ENCODE measurements around the gene HOXB1.
"Not testable (repeated sequence)": the region's sequence is repeated elsewhere in the genome, so short reads cannot be mapped to it uniquely, and the experiment has no call there.

HOXB1 gene

DNA sequence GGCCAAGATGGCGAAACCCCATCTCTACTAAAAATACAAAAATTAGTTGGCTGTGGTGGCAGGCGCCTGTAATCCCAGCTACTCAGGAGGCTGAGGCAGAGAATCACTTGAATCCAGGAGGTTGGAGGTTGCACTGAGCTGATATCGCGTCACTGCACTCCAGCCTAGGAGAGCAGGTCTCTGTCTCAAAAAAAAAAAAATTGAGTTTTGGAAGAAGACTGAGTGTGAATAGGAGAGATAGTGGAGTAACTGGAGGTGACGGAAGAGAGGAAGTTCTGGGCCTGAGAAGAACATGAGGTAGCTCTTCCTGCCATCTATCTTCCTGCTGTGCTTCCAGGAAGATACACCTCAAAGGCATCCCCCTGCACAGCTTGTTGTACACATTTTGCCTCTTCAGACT lies 11.4 kb downstream of the HOXB1 start:
- no peak for DNase-seq (ENCODE audit: low read depth)

DNA sequence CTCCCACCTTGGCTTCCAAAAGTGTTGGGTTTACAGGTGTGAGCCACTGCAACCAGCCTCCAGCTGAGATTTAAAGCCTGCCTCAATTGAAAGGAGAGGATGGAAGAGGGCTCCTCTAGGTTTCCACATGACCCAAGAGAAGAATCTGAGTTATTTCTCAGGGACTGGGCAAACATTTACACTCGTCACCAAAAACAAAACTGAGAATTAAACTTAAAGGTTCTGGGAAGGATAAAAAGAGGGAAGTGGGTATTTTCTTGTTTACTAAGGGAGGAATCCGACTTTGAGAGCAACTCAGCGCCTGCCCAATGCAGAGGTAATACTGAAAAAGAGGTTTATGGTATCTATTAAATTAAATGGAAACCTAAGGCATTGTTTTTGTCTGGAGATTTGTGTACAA lies 13.3 kb downstream of the HOXB1 start:
- no peak for DNase-seq (ENCODE audit: low read depth)

DNA sequence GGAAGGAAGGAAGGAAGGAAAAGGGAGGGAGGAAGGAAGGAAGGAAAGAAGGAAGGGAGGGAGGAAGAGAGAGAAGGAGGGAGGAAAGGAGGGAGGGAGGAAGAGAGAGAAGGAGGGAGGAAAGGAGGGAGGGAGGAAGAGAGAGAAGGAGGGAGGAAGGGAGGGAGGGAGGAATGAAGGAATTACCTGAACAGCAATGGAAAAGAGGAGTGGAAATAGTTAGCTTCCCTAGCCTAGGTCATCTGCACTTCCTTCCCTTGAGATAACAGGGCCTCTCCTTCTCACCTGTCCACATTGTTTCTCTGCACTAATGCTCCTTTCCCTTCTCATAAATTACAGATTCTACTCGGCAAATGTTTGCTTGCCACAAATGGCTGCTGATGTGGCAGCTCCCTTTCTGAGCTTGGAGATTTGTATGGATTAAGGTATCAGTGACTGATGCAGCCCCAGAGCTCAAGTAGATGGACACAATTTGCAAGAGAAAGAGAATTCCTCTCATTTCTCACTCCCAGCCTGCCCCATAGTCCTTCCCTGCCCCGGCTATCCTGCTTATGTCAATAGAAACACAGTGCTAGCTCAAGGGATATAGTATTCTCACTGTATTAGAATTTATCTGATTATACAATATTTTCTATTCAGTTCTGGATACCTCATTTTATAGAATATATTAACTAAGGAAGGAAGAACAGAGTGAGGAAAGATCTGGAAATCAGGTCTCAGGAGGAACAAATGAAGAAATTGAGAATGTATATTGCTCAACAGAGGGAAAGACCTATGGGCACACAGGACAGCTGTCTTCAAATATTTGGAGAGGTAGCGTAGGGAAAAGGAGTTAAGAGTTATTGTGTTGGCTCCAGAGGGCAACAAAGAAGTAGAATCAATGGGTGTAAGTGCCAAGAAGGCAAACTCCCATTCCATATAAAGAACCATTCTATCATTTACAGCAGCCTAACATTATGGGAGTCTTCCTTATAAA lies 14.6 kb downstream of the HOXB1 start:
- no peak for DNase-seq (ENCODE audit: low read depth)

DNA sequence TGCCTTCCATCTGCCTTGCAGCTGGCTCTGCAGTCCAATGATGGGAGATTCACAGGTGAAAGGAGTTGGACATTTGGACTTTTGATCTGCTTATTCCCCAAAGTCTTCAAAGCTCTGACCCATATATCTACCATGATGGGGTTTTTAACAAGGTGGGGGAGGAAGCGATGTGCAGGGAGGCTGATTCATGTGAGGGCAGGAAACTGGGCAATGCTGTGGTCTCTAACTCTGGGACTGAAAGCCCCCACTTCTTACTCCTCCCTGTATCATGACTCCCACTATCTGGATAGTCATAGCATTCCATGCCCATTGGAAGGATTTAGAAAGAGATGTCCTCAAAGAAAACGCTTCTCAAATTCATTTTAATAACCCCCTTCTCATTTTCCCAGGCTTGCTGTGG lies 16.3 kb downstream of the HOXB1 start:
- no peak for DNase-seq (ENCODE audit: low read depth)

DNA sequence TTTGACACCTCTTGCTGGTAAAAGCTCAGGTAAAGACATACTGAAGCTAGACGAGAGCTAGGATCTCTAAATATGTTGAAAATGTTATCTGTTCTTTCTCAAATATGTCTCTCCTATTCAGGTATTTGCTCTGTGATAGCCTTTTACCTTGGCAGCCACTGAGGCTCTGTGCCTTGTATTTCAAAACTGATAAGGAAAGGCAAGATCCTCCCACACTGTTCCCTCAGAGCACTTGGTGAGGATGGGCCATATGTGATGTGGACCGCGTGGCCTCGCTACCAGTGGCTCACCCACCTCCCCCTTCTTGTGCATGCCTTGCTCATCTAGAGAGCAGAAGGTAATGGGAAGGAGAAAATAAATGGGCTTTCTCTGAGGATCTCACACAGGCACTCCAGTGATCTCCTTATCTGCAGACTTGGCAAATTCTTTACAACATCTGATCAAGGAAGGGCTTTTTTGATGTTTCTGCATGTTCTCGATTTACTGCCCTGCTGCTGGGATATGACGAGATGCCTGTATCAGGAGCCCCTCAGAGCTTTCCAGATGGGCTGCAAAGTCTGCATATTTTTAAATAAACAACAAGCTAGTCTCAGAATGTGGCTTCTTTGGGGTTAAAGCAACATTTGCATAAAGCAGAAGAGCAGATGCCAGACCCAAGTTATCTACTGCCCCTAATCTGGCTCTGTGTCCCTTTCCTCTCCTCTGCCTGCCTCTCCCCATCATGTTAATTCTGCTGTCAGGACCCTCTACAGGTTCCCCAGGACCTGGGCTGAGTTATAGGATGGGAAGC lies 16.9 kb downstream of the HOXB1 start:
- DNase-seq (ENCODE audit: low read depth): no peak

DNA sequence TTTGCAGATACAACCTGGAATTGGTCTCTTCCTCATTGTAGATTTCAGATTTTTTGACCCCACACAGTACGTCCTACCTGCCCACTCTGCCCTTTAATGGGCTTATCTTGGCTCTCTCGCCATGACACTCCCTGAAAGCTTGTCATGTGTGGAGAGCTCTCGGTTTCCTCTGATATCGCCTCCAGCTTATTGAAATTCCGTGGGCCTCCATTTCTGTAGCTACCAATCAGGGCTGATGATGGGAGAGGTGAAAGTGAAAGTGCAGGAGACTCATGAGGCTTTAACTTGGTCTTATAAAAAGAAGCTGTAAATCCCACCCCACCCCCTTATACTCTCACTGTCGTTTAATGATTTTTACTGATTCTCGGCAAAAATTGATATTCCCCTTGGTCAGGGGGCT lies 17.7 kb downstream of the HOXB1 start:
- DNase-seq (ENCODE audit: low read depth): no peak

DNA sequence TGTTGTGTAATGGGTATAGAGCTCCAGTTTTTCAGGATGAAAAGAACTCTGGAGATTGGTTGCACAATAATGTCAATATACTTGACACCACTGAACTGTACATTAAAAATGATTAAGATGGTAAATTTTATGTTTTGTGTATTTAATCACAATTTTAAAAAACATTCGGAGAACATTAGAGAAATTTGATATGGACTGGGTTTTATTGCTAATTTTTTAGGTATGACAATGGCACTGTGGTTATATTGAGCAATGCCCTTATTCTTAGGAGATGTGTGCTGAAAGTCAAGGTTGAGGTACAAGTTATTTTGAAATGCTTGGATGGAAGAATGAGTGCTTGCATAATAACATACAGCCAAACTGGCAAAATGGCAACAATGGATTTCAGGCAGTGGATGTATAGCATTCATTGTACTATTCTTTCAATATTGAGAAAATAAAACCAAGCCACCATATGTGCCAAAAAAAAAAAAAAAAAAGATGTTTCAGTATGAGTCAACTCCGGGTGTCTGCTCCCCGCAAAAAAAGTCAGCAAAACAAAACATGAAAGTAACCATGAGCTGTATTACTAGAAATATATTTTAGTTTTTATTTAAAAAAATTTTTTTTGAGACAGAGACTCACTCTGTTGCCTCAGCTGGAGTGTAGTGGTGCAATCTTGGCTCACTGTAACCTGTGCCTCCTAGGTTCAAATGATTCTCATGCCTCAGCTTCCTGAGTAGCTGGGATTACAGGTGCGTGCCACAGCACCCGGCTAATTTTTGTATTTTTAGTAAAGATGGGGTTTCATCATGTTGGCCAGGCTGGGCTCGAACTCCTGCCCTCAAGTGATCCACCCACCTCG lies 19.8 kb downstream of the HOXB1 start:
- peak; percentile 69 for DNase-seq (ENCODE audit: low read depth)

DNA sequence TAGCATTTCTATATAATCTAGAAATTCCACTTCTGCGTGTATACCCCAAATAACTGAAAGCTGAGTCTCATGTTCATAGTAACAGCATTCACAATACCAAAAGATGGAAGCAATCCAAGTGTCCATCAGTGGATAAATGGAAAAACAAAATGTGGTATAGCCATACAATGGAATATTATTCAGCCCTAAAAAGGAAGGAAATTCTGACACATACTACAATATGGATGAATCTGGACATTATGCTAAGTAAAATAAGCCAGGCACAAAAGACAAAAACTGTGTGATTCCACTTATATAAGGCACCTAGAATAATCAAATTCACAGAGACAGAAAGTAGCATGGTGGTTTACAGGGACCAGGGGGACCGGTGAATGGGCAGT lies 20.4 kb downstream of the HOXB1 start:
- no peak for DNase-seq (ENCODE audit: low read depth)

DNA sequence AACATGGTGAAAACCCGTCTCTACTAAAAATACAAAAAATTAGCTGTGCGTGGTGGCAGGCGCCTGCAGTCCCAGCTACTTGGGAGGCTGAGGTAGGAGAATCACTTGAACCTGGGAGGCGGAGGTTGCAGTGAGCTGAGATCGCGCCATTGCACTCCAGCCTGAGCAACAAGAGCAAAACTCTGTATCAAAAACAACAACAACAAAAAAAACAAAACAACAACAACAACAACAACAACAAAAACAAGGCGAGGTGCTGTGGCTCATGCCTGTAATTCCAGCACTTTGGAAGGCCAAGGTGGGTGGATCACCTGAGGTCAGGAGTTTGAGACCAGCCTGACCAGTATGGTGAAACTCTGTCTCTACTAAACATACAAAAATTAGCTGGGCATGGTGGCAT lies 21.1 kb downstream of the HOXB1 start:
- DNase-seq (ENCODE audit: low read depth): not testable (repeated sequence)

DNA sequence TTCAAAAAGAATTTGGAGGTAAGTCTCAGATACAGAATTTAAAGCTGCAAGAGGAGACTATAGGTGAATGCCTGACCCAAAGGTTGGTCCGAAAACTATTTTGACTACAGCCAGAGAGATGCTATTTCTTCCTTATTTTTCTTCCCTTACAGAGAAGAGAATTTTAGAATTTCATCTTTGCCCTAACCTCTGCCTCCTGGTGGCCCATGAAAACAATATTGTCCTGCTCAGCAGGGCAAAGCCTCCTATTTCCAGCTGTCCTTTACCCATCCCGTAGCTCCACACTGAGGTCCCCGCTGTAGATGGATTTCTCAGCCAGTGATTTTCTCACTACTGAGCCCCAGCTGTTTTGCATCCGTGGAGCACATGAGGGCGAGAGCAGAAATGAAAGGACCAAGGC lies 24.6 kb downstream of the HOXB1 start:
- no peak for DNase-seq (ENCODE audit: low read depth)

DNA sequence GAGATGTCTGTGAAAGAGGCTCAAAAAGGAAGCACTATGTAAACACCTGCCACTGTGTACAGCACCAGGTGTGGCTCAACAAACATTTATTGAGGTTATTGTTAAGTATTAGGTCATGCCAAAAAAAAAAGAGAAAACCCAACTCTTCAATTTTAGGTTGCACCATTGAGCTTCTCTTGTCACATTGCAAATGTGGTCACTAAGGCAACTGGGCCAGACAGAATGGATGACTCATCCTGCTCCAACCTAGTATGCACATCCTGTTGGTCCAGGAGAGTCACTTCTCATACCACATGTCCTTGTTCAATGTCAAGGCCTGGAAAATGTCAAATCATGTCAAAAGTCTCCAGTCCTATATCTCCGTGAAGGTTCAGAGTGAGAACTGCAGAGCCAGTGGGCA lies 25.0 kb downstream of the HOXB1 start:
- peak; percentile 43 for DNase-seq (ENCODE audit: low read depth)

DNA sequence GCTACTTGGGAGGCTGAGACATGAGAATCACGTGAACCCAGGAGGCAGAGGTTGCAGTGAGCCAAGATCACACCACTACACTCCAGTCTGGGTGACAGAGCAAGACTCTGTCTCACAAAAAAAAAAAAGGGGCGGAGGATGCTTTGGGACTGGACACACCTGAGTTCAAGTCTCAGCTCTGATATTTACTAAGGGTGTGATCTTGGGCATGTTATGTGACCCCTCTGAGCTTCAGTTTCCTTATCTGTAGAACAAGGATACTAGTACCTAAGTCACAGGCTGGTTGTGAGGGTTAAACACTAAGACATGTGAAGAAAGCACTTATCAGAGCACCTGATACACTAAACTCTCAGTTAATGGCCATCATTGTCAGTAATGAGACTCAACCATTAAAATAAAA lies 25.9 kb downstream of the HOXB1 start:
- no peak for DNase-seq (ENCODE audit: low read depth)

DNA sequence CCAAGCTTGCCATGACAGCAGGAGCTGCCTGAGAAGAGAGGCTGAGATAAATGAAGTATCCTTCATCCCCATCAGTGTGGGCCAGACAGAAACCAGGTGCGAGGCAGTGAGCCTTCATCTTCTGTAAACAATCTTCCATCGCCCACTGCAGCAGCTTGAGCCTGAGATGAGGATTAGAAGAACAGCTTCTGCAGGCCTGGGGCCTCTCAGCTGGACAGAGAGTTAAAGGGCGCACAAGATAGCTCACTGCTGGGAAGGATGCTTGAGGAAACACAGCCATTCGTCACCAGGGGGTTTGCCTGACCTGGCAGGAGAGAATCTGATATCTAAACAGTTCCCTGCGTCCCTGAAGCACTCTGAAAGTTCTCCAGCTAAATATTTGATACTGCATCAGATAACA lies 27.1 kb downstream of the HOXB1 start:
- DNase-seq (ENCODE audit: low read depth): no peak

DNA sequence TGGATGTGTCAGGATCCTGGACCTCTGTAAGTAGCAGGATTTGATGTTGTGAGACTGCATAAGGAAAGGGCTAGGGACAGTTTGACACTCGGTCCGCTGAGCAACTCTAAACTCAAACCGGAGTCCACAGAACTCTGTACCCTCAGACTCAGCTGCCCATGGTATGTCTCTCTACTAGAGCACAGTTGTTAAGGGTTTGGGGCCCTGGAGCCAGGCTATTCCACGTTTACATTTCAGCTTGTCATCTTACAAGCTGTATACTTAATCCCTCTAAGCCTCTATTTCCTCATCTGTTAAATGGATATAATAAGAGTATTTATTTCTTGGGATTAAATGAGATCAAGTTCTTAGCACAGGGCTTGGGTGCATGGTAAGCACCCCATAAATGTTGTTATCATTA lies 27.9 kb downstream of the HOXB1 start:
- no peak for DNase-seq (ENCODE audit: low read depth)

DNA sequence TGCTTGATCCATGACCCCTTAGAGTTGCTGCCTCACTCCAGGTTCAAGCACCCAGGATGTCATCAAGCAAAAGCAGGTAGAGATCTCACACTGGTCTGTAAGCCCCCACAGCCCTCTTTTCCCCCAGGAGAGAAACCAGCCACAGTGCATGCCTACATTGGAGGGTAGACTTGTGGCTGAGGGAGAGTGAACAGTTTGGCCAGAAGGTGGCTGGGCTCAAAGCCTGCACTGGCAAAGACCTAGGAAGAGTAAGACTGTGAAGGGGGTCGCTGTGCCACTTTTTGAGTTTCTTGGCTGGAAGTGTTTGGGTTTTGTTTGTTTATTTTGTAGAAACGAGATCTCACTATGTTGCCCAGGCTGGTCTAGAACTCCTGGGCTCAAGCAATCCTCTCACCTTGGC lies 28.5 kb downstream of the HOXB1 start:
- DNase-seq (ENCODE audit: low read depth): no peak

DNA sequence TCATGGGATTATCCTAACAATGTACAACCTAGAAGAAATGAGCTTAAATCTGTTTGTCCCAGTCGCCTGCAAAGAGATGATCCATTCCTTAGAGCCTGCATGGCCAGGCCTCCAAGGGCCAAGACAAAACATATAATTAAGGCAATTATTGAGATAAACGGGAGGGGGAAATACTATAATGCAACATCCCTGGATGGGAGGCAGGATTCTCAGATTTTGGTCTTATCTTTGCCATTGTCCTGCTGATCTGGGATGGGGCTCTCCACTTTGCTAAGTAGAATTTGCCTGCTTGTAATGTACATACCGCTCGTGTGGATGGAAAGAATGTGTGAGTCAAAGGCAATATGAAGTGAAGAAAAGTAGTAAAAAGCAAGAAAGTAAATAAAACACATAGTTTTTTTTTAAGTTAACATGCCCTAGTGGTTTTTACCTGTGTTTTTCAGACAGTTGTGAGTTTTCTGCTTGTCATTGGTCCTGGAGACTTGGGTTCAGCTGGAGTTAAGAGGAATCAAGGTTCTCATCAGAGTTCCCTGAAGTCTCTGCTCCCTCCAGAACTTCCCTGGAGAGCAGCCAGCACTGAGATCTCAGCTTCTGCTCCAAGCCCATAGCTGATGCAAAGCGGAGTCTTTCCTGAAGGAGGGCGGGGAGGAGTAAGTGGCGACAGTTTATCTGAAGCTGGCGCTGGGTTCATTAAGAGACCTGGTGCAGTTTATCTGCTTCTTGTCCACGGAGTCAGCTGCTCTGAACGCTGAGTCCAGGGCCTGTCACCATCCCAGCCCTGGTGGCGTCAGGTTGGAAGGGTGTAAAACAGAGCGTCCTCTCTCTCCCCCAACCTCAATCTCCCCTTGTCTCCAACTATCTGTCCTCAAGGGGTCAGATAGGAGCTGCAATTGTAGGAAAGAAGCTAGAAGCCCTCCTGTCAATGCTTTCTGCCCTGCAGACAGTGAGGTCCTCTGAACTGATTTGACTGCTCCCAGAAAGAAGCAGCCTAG lies 30.1 kb downstream of the HOXB1 start:
- no peak for DNase-seq (ENCODE audit: low read depth)

DNA sequence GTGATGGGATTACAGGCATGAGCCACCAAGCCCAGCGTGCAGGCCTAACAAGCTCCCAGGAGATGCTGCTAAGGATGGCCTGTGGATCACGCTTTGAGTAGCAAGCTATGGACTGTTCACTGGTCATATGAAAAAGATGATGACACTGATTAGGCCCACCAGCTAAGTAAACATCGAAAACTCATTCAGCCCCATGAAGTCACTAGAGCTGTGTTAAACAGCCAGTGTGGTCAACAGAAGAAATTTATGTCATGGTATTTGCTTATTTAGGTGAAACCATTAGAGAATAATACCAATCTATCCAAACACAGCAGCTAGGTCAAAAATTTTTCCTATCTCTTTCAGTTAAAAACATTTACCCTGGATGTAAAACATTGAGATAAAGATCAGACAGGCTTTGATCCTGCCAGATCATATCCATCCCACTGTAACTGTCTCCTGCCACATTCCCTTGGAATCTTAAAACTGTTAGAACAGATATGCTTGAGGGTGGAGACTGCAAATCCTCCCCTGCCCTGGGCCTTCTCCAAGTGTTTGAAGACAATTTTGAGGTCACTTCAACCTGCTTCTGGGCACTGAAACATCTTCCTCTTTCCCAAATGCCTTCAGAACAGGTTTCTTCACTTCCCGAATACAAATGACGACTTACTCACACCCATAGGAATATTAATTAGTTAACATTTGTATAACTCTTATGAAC lies 30.9 kb downstream of the HOXB1 start:
- no peak for DNase-seq (ENCODE audit: low read depth)

DNA sequence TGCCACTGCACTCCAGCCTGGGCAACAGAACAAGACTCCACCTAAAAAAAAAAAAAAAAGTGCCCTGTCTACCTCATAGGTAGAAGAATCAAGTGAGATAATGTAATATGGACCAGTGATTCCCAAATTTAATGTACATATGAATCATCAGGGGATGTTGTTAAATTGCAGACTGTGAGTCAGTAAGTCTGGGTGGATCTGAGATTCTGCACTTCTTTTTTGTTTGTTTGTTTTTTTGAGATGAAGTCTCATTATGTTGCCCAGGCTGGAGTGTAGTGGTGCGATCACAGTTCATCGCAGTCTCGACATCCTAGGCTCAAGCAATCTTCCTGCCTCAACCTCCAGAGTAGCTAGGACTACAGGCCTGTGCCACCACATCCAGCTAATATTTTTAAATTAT lies 31.6 kb downstream of the HOXB1 start:
- no peak for DNase-seq (ENCODE audit: low read depth)

DNA sequence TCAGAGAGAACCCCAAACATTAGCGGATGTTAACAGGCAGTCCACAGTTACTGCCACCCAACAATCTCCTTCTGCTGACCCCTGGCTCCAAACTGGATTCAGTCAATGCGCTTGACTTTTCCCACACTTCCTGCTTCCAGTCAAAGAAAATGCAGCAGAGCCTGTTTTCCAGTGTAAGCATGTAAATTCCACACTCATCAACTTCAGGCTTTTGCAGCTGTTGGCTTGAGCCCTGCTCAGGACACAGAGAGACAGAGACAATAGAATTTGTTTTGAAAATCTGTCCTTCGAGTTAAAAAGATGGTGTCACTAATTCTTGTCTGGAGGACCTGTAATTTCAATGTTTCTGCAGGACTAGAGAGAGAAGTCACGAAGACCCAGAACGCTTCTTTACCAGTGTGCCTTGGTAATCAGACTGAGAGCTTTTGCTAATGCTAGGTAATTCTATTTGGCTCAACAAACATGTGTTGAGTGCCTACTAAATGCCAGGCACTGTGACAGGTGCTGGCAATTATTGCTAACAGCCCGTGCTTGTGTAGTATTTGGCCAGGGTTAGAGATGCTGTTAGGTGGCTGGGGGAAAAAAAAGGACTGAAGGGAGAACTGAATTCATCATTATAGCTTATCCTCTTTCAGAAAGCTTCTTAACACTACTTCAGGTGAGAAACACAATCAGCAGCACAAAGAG lies 32.5 kb downstream of the HOXB1 start:
- DNase-seq (ENCODE audit: low read depth): no peak

DNA sequence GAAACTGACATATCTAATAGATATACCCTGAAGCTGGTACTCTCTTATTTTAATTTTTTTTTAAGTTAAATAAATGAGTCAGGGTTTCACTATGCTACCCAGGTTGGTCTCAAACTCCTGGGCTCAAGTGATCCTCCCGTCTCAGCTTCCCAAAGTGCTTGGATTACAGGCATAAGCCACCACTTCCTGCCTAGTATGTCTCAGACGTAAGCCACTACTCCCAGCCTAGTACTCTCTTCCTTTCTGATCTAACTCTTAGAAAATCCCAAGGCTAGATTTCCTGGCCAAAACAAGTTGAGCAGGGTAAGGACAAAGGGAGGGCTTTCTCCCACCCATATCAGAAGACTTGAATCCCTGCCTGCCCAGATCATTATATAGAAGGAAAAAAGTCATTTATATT lies 33.7 kb downstream of the HOXB1 start:
- no peak for DNase-seq (ENCODE audit: low read depth)
